IPS DF 19.7 (cell line): ENCODE results near the gene ALDH1A2.
"Not testable (repeated sequence)": the region's sequence is repeated elsewhere in the genome, so short reads cannot be mapped to it uniquely, and the experiment has no call there.

Experiments
- DNase-seq: peaks from one replicate; pipeline ENCODE4 v3.0.0-alpha.2; 2013; ENCODE audit warnings: low read depth, low spot score

The ALDH1A2 gene

DNA sequence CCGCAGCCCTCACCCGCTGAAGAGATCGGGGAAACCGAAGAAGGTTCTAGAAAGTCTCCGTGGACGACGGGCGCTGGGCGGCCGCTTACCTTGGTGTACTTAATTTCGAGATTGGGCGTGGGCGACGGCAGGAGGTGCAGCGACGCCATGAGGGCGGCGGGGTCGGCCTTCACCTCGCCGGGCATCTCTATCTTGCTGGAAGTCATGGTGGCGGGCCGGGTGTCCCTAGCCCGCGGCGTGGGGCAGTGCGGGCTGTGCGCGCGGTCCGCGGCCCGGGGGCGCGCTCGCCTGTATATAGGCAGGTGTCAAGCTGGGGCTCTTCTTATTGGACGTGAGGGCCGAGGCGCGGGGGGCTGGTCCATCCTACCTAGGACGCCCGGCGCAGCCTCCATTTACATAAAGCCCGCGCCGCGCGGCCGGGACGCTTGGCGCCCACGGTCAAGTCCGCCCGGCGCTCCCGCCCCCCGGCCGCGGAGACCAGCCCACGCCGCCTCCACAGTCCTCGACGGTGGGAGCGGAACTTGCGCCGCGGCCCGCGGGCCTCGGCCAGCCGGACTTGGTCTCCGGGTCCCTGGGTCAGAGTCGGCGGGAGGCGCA lies at the start of gene ALDH1A2:
Gene ALDH1A2, minus strand, starts transcription at position 267 of the 597 bp plus-strand sequence. Its CDS starts 61 bp downstream, at position 206.
- DNase-seq = no peak

GRCh38 chr15:58114812-58115211 lies 49.3 kb upstream of the ALDH1A2 start:
- no peak for DNase-seq

- DNase-seq = no peak
Observed at GRCh38 chr15:58114388-58114787, 48.9 kb upstream of the ALDH1A2 start.

DNA sequence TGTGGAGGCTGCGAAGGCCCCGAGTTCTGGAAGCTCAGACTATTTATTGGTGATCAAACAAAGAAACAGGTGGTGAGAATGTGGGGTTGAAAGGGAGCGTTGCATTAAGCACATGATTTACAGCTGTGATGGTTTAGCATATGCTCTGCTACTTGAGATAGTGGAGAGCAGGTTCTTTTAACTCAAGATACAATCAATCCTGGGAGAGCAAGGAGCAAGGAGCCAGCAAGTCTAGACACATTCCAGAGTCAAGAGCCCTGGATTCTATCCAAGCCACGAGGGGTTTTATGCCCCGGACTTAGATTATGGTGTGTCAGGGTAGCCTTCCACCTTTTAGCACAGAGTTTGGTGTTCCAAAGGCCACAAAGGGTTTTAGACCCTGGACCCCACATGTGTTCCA lies 47.8 kb upstream of the ALDH1A2 start:
- not testable (repeated sequence) for DNase-seq

- DNase-seq = no peak
Observed at GRCh38 chr15:58111718-58112104, 46.2 kb upstream of the ALDH1A2 start.

- DNase-seq = no peak
Observed at GRCh38 chr15:58110999-58111717, 45.6 kb upstream of the ALDH1A2 start.

DNA sequence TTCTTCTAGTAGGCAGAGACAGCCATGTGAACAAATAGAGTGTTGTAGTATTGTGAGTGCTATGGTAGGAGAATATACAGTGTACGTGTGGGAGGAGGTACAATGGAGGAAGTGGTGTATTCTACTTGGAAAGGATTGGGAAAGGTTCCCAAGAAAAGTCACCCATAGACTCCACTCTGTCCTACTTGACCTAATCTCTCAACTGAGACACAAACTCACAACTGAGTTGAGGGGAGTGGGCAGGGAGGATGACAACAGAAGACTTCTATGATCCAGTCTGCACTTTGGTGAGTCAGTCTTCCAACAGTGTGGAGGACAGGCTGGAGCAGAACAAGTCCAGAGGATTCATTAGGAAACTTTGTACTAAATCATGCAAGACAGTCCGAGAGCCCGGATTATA lies 43.9 kb upstream of the ALDH1A2 start:
- no peak for DNase-seq

DNA sequence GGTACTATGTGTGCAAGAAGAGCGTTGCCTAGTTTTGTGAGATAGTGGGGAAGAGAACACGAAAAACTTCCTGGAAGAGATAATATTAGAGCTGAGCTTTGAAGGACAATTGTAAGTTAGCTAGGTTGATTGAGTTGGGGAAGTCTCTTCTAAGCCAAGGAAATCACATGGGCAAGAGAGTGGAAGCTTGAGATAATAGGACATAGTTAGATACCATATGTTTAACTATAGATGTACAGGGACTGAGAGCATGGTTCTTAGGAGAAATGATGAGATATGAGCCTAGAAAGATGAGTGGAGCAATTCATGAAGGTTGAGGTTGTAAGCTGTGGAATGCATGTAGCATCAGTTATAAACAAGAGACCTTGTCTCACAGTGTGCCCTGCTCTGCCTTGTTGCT lies 42.6 kb upstream of the ALDH1A2 start:
- DNase-seq = no peak

DNA sequence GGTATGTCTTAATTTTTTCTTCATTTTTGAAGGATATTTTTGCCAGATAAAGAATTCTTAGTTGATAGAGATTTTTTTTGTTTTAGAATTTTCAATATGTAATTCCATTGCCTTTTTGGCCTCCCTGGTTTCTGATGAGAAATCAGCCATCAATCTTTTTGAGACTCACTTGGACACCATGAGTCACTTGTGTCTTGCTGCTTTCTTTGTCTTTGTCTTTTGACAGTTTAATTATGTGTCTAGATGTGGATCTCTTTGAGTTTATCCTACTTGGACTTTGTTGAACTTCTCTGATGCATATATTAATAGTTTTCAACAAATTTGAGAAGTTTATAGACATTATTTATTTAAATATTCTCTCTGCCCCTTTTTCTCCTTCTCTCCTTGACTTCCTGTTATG lies 38.0 kb upstream of the ALDH1A2 start:
- no peak for DNase-seq

DNA sequence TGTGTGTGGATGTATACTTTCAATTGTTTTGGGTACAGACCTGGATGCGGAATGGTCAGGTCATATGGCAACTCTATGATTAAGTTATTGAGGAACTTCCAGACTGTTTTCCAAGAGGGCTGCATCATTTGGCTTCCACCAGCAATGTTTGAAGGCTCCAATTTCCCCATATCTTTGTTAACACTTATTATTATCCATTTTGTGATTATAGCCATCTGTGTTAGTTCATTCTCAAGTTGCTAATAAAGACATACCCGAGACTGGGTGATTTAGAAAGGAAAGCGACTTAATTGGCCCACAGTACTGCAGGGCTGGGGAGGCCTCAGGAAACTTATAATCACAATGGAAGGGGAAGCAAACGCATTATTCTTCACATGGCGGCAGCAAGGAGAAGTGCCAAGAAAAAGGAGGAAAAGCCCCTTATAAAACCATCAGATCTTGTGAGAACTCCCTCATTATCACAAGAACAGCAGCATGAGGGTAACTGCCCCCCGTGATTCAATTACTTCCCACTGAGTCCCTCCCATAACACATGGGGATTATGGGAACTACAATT lies 31.1 kb upstream of the ALDH1A2 start:
- no peak for DNase-seq

DNA sequence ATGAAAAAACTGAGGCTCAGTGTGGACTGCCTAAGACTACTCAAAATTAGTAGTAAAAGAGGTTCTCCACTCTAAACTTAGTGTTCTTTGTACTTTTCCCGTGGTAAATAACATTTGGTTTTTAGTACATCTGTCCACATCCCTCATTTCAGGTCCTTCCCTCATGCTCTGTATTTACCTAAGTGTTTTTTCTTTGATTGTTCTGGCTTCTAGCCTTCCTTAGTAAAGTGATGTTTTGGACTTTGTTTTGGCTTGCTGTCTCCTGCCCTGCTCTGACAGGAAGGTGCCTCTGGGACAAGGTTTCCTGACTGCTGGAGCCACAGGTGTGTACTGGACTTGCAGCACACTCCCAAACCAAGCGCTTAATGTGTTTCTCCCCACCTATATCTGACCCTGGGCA lies 29.9 kb upstream of the ALDH1A2 start:
- no peak for DNase-seq

DNA sequence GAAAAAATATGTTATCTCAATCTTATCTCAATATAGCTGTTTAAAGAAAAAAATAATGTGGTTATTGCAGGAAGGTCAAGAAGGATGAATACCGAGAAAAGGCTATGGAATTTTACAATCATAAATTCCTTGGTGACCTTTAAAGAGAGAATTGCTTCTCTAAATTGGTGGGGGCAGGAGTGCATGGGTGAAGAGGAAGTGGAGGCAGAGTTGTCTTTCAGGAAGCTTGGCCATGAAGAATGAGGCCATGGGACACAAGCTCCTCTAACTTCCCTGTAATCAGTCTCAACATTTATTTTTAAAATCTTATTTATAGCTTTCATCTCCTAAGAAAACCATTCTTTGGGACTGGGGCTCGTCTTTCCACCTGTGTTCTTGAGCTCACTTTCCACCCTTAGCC lies 22.4 kb upstream of the ALDH1A2 start:
- DNase-seq = no peak

DNA sequence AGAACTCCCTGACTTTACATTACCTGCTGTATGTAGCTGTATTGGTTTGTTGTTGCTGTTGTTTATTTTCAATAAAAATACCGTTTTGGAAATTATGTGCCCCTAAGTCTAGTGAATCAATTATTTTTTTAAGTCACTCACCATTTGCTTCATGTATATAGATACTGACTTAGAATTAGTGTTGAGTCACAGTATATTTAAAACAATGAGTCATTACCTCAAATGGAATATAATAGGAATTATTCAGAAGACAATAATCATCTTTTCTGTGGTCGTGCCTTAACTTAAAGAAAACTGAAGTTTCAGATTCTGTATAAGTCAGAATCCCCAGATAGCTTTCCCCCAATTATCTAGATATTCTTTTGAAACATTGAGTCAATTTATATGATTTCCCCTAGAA lies 21.0 kb upstream of the ALDH1A2 start:
- DNase-seq = no peak

- DNase-seq = no peak
Observed at GRCh38 chr15:58083526-58083925, 18.0 kb upstream of the ALDH1A2 start.

DNA sequence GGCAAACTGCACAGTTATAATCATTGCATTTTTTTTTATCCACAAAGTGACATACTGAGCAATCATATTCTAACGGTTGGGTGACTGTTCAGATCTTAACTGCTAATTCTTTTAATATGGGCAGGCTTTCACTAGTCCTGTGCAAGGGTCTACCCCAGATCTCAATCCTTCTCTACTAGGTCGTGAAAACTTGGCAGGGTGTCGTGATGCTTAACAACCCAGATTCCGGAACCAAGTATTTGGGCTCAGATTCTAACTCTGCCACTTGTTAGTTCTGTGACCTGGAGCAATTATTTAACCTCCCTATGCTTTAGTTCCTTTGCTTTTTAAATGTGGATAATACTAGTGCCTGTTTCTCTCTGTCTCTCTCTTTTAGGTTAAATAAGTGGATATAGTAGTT lies 16.4 kb upstream of the ALDH1A2 start:
- no peak for DNase-seq

GRCh38 chr15:58081456-58081855 lies 15.9 kb upstream of the ALDH1A2 start:
- no peak for DNase-seq

- not testable (repeated sequence) for DNase-seq
Observed at GRCh38 chr15:58080959-58081358, 15.4 kb upstream of the ALDH1A2 start.

DNA sequence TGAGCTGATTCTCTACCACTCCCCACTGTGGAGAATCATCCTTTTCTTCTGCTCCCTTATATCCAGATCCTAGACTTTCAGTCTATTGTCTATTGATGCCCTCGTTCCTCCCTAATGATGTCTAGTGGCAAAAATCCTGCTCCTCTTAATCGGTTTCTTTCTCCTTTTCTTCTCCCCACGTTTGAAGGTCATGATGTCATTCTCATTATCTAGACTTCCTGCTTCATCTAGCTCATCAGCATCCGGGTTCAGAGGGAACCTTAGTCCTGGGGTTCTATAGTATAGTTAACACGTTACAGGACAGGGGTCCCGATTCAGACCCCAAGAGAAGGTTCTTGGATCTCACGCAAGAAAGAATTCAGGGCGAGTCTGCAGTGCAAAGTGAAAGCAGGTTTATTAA lies 14.9 kb upstream of the ALDH1A2 start:
- DNase-seq = no peak

DNA sequence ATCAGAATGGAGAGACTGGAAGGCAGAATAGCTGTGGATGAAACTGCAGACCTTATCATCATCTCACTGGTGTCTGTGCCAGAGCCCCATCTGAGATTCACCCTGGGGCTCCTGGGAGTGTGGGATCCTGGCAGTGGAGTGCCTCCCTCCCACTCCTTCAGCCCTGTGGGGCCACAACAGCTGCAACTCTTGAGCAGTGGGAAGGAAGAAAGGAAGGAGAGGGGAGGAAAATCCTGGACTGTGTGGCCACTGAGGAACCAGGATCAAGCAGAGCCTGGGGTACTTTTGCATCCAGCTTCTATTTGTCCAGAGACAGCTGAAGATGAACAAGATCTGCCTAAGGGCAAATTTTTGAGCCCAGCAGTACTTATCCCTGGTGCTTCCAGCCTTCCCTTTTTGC lies 13.1 kb upstream of the ALDH1A2 start:
- DNase-seq = no peak

- no peak for DNase-seq
Observed at GRCh38 chr15:58077427-58077826, 11.9 kb upstream of the ALDH1A2 start.

- no peak for DNase-seq
Observed at GRCh38 chr15:58074452-58074851, 8.9 kb upstream of the ALDH1A2 start.

DNA sequence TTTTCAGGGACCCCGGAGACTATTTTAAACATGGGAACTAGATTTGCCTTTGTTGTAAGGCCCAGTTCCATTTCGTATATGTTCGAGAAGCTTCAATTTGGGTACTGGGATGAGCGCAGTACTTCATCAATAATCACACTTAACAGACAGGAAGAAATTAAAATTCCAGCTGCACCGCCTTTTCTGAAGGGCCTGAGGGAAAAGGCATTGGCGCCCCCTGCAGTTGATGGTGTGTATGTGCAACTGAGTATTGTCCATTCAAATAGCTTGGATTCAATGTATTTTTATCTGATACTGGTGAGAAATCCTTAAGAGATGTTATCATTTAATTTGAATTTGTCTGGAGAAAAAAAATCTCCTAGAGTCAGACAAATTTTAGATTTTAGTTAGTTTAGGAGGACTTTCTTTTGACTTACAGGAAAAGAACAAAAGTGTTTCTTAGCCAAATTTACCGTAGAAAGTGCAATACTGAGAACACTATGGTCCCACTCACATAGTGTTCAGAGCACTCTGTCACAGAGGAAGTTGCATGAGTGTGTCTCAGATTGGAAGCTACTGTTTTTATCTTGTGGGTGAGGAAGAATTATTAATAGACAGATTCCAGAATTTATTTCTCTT lies 5.4 kb upstream of the ALDH1A2 start:
- no peak for DNase-seq

DNA sequence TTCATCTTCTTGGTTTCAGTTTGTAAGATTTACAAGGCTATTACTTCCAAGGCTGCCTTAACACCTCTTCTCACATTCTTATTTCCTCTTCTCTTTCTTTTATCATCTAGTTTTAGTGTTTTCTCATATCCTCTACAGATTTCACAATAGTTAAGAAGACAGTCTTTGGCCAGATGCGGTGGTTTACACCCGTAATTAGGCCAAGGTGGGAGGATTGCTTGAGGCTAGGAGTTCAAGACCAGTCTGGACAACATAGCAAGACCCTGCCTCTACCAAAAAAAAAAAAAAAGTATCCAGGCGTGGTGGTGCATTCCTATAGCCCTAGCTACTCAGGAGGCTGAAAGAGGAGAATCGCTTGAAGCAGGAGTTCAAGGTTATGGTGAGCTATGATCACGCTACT lies 3.5 kb upstream of the ALDH1A2 start:
- DNase-seq = no peak
